K562 (cell line): Measurements from ENCODE around the gene TMEM129. TPM values are rescaled to one million over a fixed set of nuclear protein-coding genes. Genes with fewer than 3 reads are reported as not detected.
A peak's percentile ranks its signal among the peaks of the same experiment; 100 is the strongest.

Source experiments
- CAMTA2 ChIP-seq: fragments of 250-450 bp; sonication (Bioruptor Pico); conservative IDR thresholded peaks from 2 replicates; pipeline ENCODE4 v1.5.1; 2022
- CHD1 ChIP-seq: fragments of 200-600 bp; sonication (generic); IDR thresholded peaks from one replicate; pipeline ENCODE4 v1.6.1; 2012; ENCODE audit warnings: mild to moderate bottlenecking, moderate library complexity, low read length, inconsistent platforms
- DACH1 ChIP-seq: fragments of 450-650 bp; IDR thresholded peaks from 2 replicates; pipeline ENCODE4 v1.6.1; 2018; ENCODE audit not compliant: partially characterized antibody
- DDX20 ChIP-seq: fragments of 450-650 bp; IDR thresholded peaks from 2 replicates; pipeline ENCODE4 v1.6.1; 2016; ENCODE audit warnings: missing genetic modification characterization, low read depth, mild to moderate bottlenecking, missing compliant biosample characterization, moderate library complexity
- DIDO1 ChIP-seq: fragments of 450-650 bp; IDR thresholded peaks from 2 replicates; pipeline ENCODE4 v1.6.1; 2016; ENCODE audit warnings: low read depth, missing biosample characterization, missing genetic modification characterization
- ETV6 ChIP-seq, 3 experiments: fragments of 150-350 bp in 1 of 3; sonication (generic) in 1 of 3; formaldehyde crosslinking in 1 of 3; IDR thresholded peaks; 2 replicates each; pipeline versions ENCODE4 v1.6.1 to v1.8.0; 2014 to 2022; ENCODE audit warnings: borderline replicate concordance in 2 of 3, low read depth in 2 of 3, antibody characterized with exemption in 1 of 3, low read length in 1 of 3, mild to moderate bottlenecking in 1 of 3, missing genetic modification reagents in 1 of 3
- HMGN3 ChIP-seq: IDR thresholded peaks from 2 replicates; pipeline ENCODE4 v1.6.1; 2011; ENCODE audit warnings: borderline replicate concordance, low read depth, mild to moderate bottlenecking, mixed read lengths, low read length; ENCODE audit not compliant: insufficient read length; ENCODE audit errors: extremely low read depth
- KAT8 ChIP-seq: fragments of 450-650 bp; IDR thresholded peaks from 2 replicates; pipeline ENCODE4 v1.6.1; 2016; ENCODE audit warnings: low read depth, mild to moderate bottlenecking
- KHSRP ChIP-seq: fragments of 450-650 bp; IDR thresholded peaks from 2 replicates; pipeline ENCODE4 v1.6.1; 2017
- PURB ChIP-seq: sonication (generic); formaldehyde crosslinking; IDR thresholded peaks from 2 replicates; pipeline ENCODE4 v1.9.0; 2021; ENCODE audit warnings: low read depth, mild to moderate bottlenecking, missing genetic modification reagents
- RCOR1 ChIP-seq, 2 experiments: IDR thresholded peaks; 2 replicates each; pipeline ENCODE4 v1.6.1; 2012; ENCODE audit warnings: low read depth in 2 of 2, low read length in 2 of 2, borderline replicate concordance in 1 of 2, improper control_type of control experiment in 1 of 2
- RNF2 ChIP-seq: sonication (generic); IDR thresholded peaks from 2 replicates; pipeline ENCODE4 v1.6.1; 2016
- SIN3B ChIP-seq: fragments of 450-650 bp; IDR thresholded peaks from 2 replicates; pipeline ENCODE4 v1.6.1; 2017; ENCODE audit warnings: low read depth, mild to moderate bottlenecking, moderate library complexity
- TEAD2 ChIP-seq: fragments of 450-650 bp; IDR thresholded peaks from 2 replicates; pipeline ENCODE4 v1.6.1; 2016; ENCODE audit warnings: missing genetic modification characterization, control low read depth, missing compliant biosample characterization
- ZNF3 ChIP-seq: fragments of 250-450 bp; sonication (Bioruptor Pico); IDR thresholded peaks from 2 replicates; pipeline ENCODE4 v1.5.0; 2021; ENCODE audit warnings: mild to moderate bottlenecking, moderate library complexity
- ZNF354B ChIP-seq: fragments of 250-450 bp; sonication (Bioruptor Pico); IDR thresholded peaks from 2 replicates; pipeline ENCODE4 v1.4.0; 2020
- polyA plus RNA-seq, 8 experiments: library from polyadenylated mRNA; depleted of rRNA in 4 of 8; stranded (reverse) in 5 of 8; unstranded in 3 of 8; fragments of >200 nt; fragmentation: Nextera tagmentation in 2 of 8; fragmentation: Illumina TruSeq in 1 of 8; extraction: Ambion mirVana in 2 of 8; extraction: Trizol in 1 of 8; gene quantifications; 2 replicates each; pipeline versions ENCODE4 v1.2.1 to v1.2.3, GENCODE V29; 2011 to 2014; ENCODE audit warnings: inconsistent platforms in 1 of 8, missing spikeins in 1 of 8
- total RNA-seq, 7 experiments: library from RNA; depleted of rRNA in 6 of 7; stranded (reverse); fragments of >200 nt in 6 of 7; fragmentation: Illumina TruSeq in 2 of 7; extraction: Trizol in 2 of 7; gene quantifications; 2 replicates each; pipeline versions ENCODE4 v1.2.1 to v1.2.3, GENCODE V29; 2011 to 2021; ENCODE audit warnings: low replicate concordance in 1 of 7
- TF ChIP-seq, protein P1 (sequence below): fragments of 250-450 bp; sonication (Bioruptor Pico); IDR thresholded peaks from 2 replicates; pipeline ENCODE4 v1.9.0; 2021; ENCODE audit warnings: mild to moderate bottlenecking
- TF ChIP-seq, protein P2 (sequence below): sonication (generic); formaldehyde crosslinking; IDR thresholded peaks from 2 replicates; pipeline ENCODE4 v1.8.1; 2022; ENCODE audit warnings: missing genetic modification reagents
- TF ChIP-seq, protein P3 (sequence below): conservative IDR thresholded peaks from 2 replicates; pipeline ENCODE4 v1.6.1; 2011; ENCODE audit warnings: low read depth, mild to moderate bottlenecking, low read length; ENCODE audit not compliant: control insufficient read depth
- TF ChIP-seq, protein P4 (sequence below), 2 experiments: fragments of 250-450 bp in 1 of 2; fragments of 450-650 bp in 1 of 2; sonication (Bioruptor Pico) in 1 of 2; IDR thresholded peaks; 2 replicates each; pipeline versions ENCODE4 v1.6.1 to v1.8.0; 2016 to 2021; ENCODE audit warnings: mild to moderate bottlenecking in 2 of 2, moderate library complexity in 2 of 2, missing compliant biosample characterization in 1 of 2, missing genetic modification characterization in 1 of 2

TMEM129 gene
- total and polyA plus RNA-seq, 9 of the 15 experiments (the other 6 are each of a cell fraction or from before 2014, with no cell fraction given) = 0.34 to 47.2 (median 18.8) TPM

DNA sequence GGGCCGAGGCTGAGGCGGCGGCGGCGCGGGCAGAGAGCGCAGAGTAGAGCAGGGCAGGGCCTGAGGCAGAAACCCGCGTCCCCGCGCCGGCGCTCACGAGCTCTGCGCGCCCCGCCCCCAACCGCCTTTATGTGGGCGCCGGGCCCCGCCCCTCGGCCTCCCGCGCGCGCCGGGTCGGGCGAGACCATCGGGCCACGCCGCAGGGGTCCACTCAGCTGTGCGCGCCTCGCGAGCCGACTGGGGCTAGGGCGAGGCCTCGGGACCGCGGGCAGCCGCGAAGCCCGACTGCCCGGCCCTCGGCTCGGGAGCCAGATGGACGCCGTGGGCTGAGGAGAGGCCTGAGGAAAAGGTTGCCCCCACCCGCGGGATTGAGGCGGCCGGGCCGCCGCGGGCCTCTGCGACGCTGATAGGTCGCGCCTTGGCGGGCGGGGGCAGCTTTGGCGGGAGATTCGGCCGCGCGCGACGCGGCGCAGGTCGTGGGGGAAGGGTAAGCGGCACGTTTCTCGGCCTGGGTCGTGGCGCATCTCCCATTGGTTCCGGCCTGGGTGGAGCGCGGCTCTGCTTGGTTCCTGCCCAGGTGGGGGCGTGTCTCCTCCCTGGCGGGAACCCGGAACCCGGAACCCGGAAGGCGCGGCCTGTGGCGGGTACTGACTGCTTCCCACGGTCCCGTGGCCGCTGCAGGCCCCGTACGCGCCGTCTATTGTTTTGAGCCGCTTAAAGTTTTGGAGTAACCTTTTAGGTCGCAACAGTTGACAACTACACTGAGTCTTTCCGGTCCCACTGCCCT, 8.7 kb downstream of the TMEM129 start, which contains the start of gene SLBP (continued):
- TF ChIP-seq DIDO1 (tag) (peak; percentile 13; the same call in 1 of the 2 replicates), RCOR1 (IDR thresholded peaks at IDR 0.05; ENCODE audit: borderline replicate concordance in 1 of 2, low read depth in 2 of 2, low read length in 2 of 2) (peak in 1 of 2 experiments; percentile 53; a peak in 1 of 4 replicates), DACH1 (no peak), TEAD2 (tag) (no peak), ZNF354B (CRISPR knock-in tag) (no peak), SIN3B (peak; percentile 66), KHSRP (no peak), HMGN3 (peak; percentile 90), ZNF3 (CRISPR knock-in tag) (no peak), KAT8 (no peak; the same call in 1 of the 2 replicates), ETV6 (IDR thresholded peaks at IDR 0.05; ENCODE audit: borderline replicate concordance in 1 of 2, low read depth in 2 of 2, low read length in 1 of 2) (0 out of 4 replicates have a peak, but pooled peaks of 1 of the 2 experiments have one; percentile 32), ETV6 (CRISPR knock-in tag; IDR thresholded peaks at IDR 0.05; ENCODE audit: borderline replicate concordance) (peak; percentile 18), DDX20 (tag) (no peak), RNF2 (peak; percentile 97), CAMTA2 (0 out of 2 replicates have a peak, but pooled peaks have one; percentile 40), CHD1 (no peak), PURB (CRISPR knock-in tag) (no peak)
- TF ChIP-seq, protein P1, sequence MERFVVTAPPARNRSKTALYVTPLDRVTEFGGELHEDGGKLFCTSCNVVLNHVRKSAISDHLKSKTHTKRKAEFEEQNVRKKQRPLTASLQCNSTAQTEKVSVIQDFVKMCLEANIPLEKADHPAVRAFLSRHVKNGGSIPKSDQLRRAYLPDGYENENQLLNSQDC (CRISPR knock-in tag) = no peak
- TF ChIP-seq, protein P2, sequence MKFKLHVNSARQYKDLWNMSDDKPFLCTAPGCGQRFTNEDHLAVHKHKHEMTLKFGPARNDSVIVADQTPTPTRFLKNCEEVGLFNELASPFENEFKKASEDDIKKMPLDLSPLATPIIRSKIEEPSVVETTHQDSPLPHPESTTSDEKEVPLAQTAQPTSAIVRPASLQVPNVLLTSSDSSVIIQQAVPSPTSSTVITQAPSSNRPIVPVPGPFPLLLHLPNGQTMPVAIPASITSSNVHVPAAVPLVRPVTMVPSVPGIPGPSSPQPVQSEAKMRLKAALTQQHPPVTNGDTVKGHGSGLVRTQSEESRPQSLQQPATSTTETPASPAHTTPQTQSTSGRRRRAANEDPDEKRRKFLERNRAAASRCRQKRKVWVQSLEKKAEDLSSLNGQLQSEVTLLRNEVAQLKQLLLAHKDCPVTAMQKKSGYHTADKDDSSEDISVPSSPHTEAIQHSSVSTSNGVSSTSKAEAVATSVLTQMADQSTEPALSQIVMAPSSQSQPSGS (CRISPR knock-in tag) = 0 out of 2 replicates have a peak, but pooled peaks have one; percentile 59
- TF ChIP-seq, protein P3, sequence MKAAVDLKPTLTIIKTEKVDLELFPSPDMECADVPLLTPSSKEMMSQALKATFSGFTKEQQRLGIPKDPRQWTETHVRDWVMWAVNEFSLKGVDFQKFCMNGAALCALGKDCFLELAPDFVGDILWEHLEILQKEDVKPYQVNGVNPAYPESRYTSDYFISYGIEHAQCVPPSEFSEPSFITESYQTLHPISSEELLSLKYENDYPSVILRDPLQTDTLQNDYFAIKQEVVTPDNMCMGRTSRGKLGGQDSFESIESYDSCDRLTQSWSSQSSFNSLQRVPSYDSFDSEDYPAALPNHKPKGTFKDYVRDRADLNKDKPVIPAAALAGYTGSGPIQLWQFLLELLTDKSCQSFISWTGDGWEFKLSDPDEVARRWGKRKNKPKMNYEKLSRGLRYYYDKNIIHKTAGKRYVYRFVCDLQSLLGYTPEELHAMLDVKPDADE = peak; percentile 82
- TF ChIP-seq, protein P4, sequence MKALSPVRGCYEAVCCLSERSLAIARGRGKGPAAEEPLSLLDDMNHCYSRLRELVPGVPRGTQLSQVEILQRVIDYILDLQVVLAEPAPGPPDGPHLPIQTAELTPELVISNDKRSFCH (CRISPR knock-in tag; IDR thresholded peaks at IDR 0.05) = no peak
- TF ChIP-seq, protein P4 (tag; IDR thresholded peaks at IDR 0.05) = peak; percentile 74
